Rectal smooth muscle tissue (tissue), 1 donor: ENCODE results near the gene PNPLA7.
"Not testable (repeated sequence)": the region's sequence is repeated elsewhere in the genome, so short reads cannot be mapped to it uniquely, and the experiment has no call there.

ENCODE experiments used
- H3K27ac ChIP-seq: one replicate; pipeline ENCODE4 v1.7.0; 2013; ENCODE audit warnings: low read depth, low read length, inconsistent platforms
- H3K27me3 ChIP-seq: one replicate; pipeline ENCODE4 v1.7.0; 2013; ENCODE audit warnings: low read length; ENCODE audit not compliant: control insufficient read depth, insufficient read depth
- H3K36me3 ChIP-seq: one replicate; pipeline ENCODE4 v1.7.0; 2013; ENCODE audit warnings: low read length; ENCODE audit not compliant: control insufficient read depth, insufficient read depth
- H3K4me1 ChIP-seq: one replicate; pipeline ENCODE4 v1.7.0; 2013; ENCODE audit warnings: low read length; ENCODE audit not compliant: control insufficient read depth, insufficient read depth
- H3K4me3 ChIP-seq: one replicate; pipeline ENCODE4 v1.7.0; 2013; ENCODE audit warnings: low read length
- H3K9ac ChIP-seq: one replicate; pipeline ENCODE4 v1.7.0; 2013; ENCODE audit warnings: low read length

The PNPLA7 gene

DNA sequence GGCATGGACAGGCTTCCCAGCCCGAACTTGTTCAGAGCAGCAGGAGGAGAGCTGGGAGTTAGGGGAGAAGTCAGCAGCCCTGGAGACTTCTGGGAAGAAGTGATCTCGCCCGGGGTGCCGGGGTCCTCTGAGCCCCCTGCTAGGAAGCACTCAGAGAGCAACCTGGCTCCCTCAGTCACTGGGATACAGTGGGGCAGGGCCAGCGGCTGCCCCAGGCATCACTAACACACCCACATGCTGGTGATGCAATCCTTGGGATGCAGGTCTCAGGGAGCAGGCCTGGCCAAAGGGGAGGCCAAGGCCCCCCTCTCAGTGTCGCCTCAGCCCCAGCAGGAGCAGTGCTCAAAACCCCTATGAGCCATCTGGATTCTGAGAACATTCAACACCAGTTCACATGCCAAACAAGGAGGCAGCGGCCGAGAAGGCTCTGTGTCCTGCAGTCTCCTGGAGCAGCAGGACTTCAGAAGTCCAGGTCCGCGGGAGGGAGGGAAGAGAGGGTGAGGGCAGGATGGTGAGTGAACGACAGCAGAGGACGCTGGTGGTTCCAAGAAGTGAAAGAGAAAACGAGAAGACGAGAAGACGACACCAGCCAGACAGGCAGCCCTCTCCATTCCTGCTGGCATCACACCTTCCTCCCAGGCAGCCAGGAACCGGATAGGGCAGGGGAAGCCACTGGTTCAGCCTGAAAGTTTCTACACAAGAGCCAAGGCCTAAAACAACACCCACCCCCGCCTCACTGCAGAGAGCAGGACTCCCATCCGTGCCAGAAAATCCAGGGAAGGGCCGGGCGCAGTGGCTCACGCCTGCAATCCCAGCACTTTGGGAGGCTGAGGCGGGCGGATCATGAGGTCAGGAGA lies 2.3 kb downstream of the PNPLA7 start:
- H3K27me3 ChIP-seq, result no peaks in the 10 kb centered on the region
- no peak overlapping the region for H3K9ac ChIP-seq
- H3K36me3 ChIP-seq, result no peaks in the 10 kb centered on the region
- no peaks in the 10 kb centered on the region for H3K4me1 ChIP-seq
- H3K4me3 ChIP-seq, result no peak overlapping the region
- no peak overlapping the region for H3K27ac ChIP-seq

DNA sequence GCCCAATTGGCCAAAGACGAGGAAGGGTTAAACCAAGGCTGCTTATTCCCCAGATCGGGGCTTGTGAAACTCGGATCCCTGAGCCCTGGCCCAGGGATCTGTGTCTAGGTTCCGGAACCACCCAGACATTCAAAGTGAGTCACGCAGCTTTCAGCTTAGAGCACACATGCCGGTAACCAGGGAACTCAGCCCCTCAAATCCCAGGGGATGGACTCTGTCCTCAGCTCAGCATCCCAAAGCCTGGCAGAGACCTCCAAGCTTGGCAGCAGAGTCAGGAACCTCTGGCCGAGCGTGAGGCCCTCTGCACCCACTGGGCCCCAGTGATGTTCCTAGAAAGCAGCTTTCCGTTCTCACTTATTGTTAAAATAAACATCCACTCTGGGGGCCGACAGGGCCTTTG lies 5.1 kb downstream of the PNPLA7 start:
- peaks cover 3% of the 10 kb centered on the region for H3K36me3 ChIP-seq
- no peak overlapping the region for H3K4me3 ChIP-seq
- no peaks in the 10 kb centered on the region for H3K27me3 ChIP-seq
- no peak overlapping the region for H3K27ac ChIP-seq
- H3K9ac ChIP-seq, result no peak overlapping the region
- no peaks in the 10 kb centered on the region for H3K4me1 ChIP-seq

DNA sequence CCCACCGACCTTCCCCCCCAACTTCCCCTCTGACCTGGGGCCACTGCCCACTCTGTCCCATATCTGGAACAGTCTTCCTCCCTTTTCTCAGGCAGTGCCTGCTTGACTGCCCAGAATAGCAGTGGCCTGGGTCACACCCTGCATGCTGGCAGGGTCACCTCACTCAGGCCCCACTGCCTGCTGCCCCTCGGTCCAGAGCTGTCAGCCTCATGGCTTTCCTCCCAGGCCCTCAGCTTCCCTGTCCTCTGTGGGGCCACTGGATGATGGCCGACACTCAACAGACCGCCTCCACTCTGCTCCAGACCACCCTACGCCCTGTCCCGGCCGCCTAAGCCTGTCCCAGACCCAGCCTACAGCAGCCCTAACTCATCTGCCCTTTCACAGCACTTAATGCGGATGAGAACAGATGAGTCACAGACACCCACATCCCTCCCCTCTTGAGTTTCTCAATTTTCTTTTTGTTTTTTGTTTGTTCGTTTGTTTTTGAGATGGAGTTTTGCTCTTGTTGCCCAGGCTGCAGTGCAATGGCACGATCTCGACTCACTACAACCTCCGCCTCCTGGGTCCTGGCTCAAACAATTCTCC lies 5.9 kb downstream of the PNPLA7 start:
- Histone ChIP-seq H3K9ac (no peak overlapping the region), H3K27me3 (no peaks in the 10 kb centered on the region), H3K27ac (no peak overlapping the region), H3K36me3 (peaks cover 3% of the 10 kb centered on the region), H3K4me1 (no peaks in the 10 kb centered on the region), H3K4me3 (no peak overlapping the region)

DNA sequence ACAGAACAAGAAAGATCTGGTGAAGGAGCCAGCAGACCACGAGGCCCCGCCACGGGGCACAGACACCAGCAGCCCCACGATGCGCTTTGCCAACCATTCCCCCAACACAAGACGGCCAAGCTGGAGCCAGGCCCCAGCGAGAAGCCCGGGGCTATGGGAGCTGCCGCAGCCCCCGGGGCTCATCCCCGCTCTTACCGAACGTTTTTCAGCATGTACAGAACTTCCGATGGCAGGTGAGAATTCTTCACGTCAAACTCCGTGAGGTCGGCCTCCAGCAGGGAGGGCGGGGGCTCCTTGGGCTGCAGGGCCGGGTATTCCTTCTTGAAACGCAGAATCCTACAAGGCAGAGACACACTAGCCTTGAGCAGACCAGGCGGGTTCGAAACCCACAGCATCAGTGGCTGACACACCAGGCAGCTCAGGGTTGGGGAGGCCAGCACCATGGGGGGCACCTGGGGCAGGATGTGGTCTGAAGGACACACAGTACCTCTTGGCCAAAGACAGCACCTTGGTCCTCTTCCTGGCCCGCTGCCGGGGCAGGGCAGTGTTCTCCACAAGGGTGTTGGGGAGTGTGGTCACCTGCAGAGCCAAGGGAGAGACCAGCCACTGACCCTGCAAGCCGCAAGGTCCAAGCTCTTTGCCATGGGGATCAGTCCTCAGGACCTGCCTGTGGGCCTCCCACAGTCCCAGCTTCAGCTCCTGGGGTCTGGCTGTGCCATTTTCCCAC lies 6.8 kb downstream of the PNPLA7 start:
- H3K27ac ChIP-seq, result no peak overlapping the region

DNA sequence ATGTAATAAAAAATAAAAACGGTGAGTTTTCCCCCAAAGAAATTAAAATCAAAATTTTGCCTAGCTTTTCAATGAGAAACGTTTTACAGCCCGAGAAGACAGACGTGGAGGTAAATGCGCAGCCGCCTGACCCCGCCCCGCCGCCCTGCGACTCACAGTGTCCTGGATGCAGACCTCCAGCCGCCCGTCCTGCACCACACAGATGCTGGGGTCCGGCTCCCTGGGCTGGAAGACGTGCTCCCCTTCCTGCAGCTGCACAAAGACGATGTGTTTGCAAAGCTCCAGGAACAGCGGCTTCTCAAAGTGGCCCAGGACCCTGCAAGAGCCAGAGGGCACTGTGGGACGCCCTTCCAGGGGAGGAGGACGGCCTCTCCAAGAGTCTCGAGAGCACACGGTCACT lies 7.7 kb downstream of the PNPLA7 start:
- Histone ChIP-seq H3K36me3 (peaks cover 7% of the 10 kb centered on the region), H3K27ac (no peak overlapping the region), H3K9ac (no peak overlapping the region), H3K27me3 (no peaks in the 10 kb centered on the region), H3K4me3 (no peak overlapping the region), H3K4me1 (no peaks in the 10 kb centered on the region)

More for the DNA sequence above, 6.8 kb downstream of the PNPLA7 start:
- peaks cover 3% of the 10 kb centered on the region for H3K36me3 ChIP-seq
- no peaks in the 10 kb centered on the region for H3K4me1 ChIP-seq
- H3K27me3 ChIP-seq, result no peaks in the 10 kb centered on the region
- H3K9ac ChIP-seq, result no peak overlapping the region
- H3K4me3 ChIP-seq, result no peak overlapping the region

DNA sequence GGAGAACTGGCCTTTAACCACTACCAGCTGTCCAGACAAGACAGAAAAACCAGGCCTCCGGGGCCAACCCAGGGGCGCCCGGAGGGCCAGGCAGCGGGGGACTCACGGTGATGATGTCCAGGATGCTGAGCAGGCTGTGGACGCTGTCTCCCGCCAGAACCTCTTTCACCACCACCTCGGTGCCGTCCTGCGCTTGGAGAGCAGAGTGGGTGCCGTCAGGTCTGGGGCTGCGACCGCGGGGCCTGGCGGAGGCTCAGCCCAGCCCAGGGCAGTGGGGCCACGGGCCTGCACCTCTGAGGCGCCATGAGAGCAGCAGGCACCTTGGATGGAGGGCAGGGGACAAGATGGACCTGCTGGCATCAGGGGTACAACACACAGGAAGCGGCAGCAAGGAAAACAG lies 9.7 kb downstream of the PNPLA7 start:
- no peak overlapping the region for H3K27ac ChIP-seq

DNA sequence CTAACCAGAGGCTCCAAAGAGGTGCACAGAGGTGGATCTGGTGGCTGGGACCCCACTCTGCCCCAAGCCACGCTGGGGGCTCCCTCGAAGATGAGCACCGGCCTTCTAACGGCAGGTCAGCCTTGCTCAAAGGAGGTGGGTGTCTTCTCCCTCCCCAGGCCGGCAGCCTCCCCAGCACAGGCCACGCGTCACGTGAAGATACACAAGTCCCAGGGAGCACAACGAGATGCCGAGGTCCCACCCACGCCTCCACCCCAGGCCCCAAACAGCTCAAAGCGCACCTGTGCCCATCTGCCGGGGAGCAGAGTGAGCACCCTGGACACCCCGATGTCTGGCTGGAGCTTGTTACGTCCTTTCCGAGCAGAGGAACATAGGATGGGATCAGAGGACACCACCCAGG lies 12.1 kb downstream of the PNPLA7 start:
- Histone ChIP-seq H3K27ac (no peak overlapping the region), H3K9ac (no peak overlapping the region), H3K4me3 (no peak overlapping the region), H3K4me1 (no peaks in the 10 kb centered on the region), H3K27me3 (no peaks in the 10 kb centered on the region), H3K36me3 (peaks cover 7% of the 10 kb centered on the region)

More for the DNA sequence above, 9.7 kb downstream of the PNPLA7 start:
- Histone ChIP-seq H3K4me3 (no peak overlapping the region), H3K27me3 (no peaks in the 10 kb centered on the region), H3K4me1 (no peaks in the 10 kb centered on the region), H3K9ac (no peak overlapping the region), H3K36me3 (peaks cover 7% of the 10 kb centered on the region)

DNA sequence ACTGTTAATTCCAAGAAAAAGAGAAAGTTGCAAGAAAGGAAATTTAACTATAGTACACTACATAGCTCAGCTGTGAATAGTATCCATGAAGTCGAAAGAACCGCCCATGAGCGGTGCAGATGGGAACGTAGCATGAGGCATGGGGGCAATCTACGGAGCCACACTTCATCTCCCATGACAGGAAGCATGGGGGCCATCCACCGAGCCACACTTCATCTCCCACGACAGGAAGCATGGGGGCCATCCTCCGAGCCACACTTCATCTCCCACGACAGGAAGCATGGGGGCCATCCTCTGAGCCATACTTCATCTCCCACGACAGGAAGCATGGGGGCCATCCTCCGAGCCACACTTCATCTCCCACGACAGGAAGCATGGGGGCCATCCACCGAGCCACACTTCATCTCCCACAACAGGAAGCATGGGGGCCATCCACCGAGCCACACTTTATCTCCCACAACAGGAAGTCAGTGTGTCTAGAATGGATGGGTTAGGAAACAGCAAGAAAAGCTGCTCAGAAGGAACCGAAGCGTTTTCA lies 13.5 kb downstream of the PNPLA7 start:
- not testable (repeated sequence) for H3K27ac ChIP-seq, H3K36me3 ChIP-seq, H3K4me1 ChIP-seq, H3K4me3 ChIP-seq, H3K27me3 ChIP-seq, H3K9ac ChIP-seq

DNA sequence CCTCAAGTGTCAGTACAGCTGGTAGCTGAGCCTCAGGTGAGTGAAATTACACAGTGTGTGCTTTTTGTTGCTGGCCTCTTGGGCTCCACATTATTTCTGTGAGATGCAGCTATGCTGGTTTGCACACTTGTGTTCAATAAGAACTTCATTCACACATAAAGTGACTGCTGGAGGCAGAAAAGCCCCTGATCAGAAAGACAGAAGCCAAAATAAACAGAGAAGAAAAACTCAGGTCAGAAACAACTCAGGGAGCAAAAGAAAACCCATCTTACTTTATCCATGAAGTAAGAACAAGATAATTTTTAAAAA lies 15.1 kb downstream of the PNPLA7 start:
- no peaks in the 10 kb centered on the region for H3K27me3 ChIP-seq
- H3K36me3 ChIP-seq, result peaks cover 4% of the 10 kb centered on the region
- H3K4me1 ChIP-seq, result no peaks in the 10 kb centered on the region
- H3K27ac ChIP-seq, result no peak overlapping the region
- no peak overlapping the region for H3K9ac ChIP-seq
- H3K4me3 ChIP-seq, result no peak overlapping the region

DNA sequence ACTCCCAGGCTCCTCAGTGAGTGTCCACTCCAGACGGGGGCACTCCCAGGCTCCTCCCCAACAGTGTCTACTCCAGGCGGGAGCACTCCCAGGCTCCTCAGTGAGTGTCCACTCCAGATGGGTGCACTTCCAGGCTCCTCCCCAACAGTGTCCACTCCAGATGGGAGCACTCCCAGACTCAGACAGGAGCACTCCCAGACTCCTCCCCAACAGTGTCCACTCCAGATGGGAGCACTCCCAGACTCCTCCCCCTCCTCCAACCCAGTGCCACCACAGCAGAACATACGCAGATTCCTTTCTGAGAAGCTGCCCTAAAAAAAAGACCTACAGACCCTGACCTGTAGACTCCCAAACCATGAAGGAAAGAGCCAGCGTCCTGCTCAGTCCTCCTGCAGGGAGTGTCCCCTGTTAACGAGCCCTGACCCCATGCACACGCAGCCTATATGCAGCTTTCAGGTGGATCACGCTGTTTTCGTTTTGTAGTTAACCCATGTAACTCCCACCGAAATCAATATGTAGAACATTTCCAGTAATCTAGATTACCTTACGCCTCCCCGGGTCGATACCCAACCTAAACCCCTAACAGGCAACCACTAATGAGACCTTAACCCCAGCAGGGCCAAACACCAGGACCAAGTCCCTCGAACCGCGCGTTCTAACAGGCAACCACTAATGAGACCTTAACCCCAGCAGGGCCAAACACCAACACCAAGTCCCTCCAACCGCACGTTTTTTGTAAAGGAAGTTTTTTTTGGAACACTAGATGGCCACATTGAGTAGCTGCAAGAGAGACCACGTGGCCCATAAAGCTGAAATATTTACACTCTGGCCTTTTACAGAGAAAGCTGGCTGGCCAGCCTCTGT lies 15.7 kb downstream of the PNPLA7 start:
- no peak overlapping the region for H3K27ac ChIP-seq
- no peak overlapping the region for H3K4me3 ChIP-seq
- no peaks in the 10 kb centered on the region for H3K27me3 ChIP-seq
- H3K36me3 ChIP-seq, result peaks cover 4% of the 10 kb centered on the region
- H3K4me1 ChIP-seq, result no peaks in the 10 kb centered on the region
- no peak overlapping the region for H3K9ac ChIP-seq

DNA sequence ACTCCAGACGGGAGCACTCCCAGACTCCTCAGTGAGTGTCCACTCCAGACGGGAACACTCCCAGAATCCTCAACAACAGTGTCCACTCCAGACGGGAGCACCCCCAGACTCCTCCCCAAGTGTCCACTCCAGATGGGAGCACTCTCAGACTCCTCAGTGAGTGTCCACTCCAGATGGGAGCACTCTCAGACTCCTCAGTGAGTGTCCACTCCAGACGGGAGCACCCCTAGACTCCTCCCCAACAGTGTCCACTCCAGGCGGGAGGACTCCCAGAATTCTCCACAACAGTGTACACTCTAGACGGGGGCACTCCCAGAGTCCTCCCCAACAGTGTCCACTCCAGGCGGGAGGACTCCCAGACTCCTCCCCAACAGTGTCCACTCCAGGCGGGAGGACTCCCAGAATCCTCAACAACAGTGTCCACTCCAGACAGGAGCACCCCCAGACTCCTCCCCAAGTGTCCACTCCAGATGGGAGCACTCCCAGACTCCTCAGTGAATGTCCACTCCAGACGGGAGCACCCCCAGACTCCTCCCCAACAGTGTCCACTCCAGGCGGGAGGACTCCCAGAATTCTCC lies 17.2 kb downstream of the PNPLA7 start:
- H3K4me1 ChIP-seq, H3K9ac ChIP-seq, H3K4me3 ChIP-seq, H3K36me3 ChIP-seq, H3K27me3 ChIP-seq, H3K27ac ChIP-seq: not testable (repeated sequence)
